Stimulated activated CD8-positive, alpha-beta memory T cell treated with anti-CD3 and anti-CD28 coated beads, Interleukin-12 subunit alpha, Interleukin-12 subunit beta, amount 100 ng/mL, for 1 hour (primary cell): ENCODE data around the gene PAX1.

Experiments used
- DNase-seq: peaks from one replicate; pipeline ENCODE4 v3.0.0-alpha.2; 2020; ENCODE audit warnings: low read depth

The PAX1 gene

DNA sequence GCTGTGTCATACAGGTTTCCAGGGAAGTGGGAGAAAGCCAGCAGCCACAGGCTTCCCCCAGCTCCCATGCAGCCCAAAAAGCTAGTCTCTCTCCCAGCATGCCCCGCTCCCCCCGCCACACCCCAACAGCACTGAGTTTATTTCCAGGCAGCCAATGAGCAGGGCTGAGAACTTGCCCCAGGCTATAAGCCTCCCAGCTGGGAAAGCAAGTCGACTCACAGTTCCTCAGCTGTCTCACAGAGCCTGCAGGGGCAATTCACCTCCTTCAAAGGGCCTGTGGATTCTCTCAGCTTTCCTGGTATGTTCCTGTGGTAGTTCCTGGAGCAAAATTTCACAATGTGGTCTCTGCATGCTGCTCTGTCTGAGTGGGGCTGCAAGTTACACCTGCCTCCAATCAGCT lies 34.2 kb downstream of the PAX1 start:
- DNase-seq: no peak

DNA sequence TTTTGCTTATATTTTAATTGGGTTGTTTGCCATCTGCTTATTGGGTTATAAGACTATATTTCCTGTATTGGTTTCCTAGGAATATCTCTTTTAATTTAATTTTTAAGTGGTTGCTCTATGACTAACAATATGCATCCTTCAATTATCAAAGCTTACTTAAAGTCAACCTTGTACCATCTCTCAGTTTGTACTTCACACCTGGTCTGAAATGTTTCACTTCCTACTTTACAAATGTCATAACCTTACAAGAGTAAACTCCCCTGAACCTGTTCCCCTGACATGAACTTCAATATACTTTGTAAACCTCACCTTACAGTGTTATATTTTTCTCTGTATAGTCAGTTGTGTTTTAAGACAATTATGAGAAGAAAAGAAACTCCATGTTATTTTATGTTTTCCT lies 35.8 kb downstream of the PAX1 start:
- no peak for DNase-seq

DNA sequence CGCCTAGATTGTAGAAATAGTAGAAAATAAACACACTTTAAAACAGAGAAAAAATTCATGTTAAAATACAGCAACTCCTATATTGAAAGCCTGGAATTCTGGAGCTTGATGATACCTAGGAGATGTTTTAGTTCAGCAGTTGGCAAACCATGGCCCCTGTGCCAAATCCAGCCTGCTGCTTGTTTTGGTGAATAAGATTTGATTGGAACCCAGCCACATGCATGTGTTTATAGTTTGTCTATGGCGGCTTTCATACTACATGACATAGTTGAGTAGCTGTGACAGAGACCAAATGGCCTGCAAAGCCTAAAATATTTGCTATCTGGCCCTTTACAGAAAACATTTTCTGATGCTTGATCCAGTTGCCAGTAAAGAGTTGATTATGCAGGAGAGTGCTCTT lies 57.2 kb downstream of the PAX1 start:
- DNase-seq: no peak

DNA sequence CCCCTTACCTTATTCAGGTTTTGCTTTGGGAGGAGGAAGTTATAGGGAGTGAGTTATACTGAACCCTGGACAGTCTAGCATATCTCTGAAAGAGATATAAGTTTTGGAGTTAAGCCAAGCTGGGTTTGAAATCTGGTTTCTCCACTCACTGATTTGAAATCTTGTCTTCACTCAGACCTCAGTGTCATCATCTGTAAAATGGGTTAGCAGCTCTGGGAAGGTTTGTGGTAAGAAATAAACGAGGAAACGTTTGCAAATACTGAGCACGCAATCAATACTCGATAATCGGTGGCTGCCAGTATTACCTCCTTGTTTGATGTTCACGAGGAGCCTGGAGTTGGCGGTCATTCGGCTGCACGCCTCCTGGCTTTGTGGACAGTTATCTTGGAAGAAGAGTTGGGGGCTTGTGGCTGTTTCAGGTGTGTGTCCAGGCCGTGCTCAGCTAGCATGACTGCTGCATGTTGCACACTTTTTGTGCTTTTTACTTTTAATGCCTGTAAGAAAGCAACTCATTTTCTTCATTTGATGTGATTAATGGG lies 61.8 kb downstream of the PAX1 start:
- no peak for DNase-seq

DNA sequence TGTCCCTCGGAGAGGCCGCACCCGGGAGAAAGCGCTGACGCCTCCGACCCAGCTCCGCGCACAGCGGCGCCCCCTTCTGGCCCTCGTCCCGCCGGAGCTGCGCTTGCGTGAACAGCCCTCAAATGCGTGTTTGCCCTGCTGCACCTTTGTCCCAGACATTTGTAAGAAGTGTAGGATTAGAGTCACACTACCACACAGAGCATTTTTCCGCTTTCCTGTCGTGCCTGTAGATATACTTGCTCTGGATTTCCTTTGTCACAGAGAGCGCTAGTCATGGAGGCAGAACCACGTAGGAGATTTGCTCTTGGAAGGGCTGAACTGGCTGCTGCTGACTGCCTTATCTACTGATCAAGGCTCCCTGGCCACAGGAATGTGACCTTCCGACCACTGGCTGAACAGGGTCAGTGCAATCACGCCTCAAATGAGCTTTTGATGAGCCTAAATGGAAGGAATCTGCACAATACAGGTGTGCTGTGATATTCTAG lies 62.3 kb downstream of the PAX1 start:
- no peak for DNase-seq
